Peyer's patch (tissue), 4 donors: ENCODE measurements around the gene EFEMP2. TPM values are rescaled to one million over a fixed set of nuclear protein-coding genes. Genes with fewer than 3 reads are reported as not detected.

ENCODE experiments used
- DNase-seq, 3 donors: peaks; one replicate each; pipeline ENCODE4 v3.0.0-alpha.2; 2017 to 2019
- H3K27ac ChIP-seq, 4 donors: fragments of 200-600 bp; sonication (generic); one replicate each; pipeline ENCODE4 v1.5.1; 2016 to 2019
- H3K27me3 ChIP-seq, 2 donors: fragments of 200-600 bp; sonication (generic); one replicate each; pipeline ENCODE4 v1.5.1; 2019
- H3K36me3 ChIP-seq, 3 donors: fragments of 200-600 bp; sonication (generic); one replicate each; pipeline ENCODE4 v1.5.1; 2016 to 2019
- H3K4me1 ChIP-seq, 4 donors: fragments of 200-600 bp; sonication (generic); one replicate each; pipeline ENCODE4 v1.5.1; 2016 to 2019
- H3K4me3 ChIP-seq, 4 donors: fragments of 200-600 bp; sonication (generic); 1 replicate in 3 of 4; 2 replicates in 1 of 4; pipeline ENCODE4 v1.5.1; 2016 to 2019; ENCODE audit warnings: mild to moderate bottlenecking in 1 of 4
- H3K9me3 ChIP-seq, 4 donors: fragments of 200-600 bp; sonication (generic); one replicate each; pipeline ENCODE4 v1.5.1; 2016 to 2019; ENCODE audit warnings: mild to moderate bottlenecking in 1 of 4
- CTCF ChIP-seq, 6 experiments: fragments of 450-650 bp in 4 of 6; fragments of 200-600 bp in 2 of 6; sonication (generic) in 1 of 6; IDR thresholded peaks; one replicate each; pipeline ENCODE4 v1.5.1; 2017 to 2019; ENCODE audit warnings: antibody characterized with exemption in 6 of 6, mild to moderate bottlenecking in 3 of 6, moderate library complexity in 1 of 6
- POLR2A ChIP-seq, 2 donors: fragments of 450-650 bp; IDR thresholded peaks; one replicate each; pipeline ENCODE4 v1.5.1; 2017; ENCODE audit warnings: antibody characterized with exemption in 2 of 2, mild to moderate bottlenecking in 2 of 2, moderate library complexity in 2 of 2
- total RNA-seq, 4 donors: library from RNA; depleted of rRNA; stranded (reverse); fragments of >200 nt; gene quantifications; one replicate each; pipeline ENCODE4 v1.1.0, GENCODE V29; 2016

The EFEMP2 gene
- total RNA-seq, 4 donors from 2014 or later, result 4.4 to 75.1 (median 12.1) TPM

- Histone ChIP-seq H3K4me3 (peak within 1 kb of the TSS; percentile 80 to 97 (median 90)), H3K9me3 (no peaks in the 10 kb centered on the region), H3K27ac (peak within 1 kb of the TSS; percentile 95 to 99 (median 97)), H3K4me1 (peaks cover 3 to 53% (median 19%) of the 10 kb centered on the region in 4 donors), H3K27me3 (no peaks in the 10 kb centered on the region), H3K36me3 (peaks cover 0 to 47% (median 0%) of the 10 kb centered on the region in 3 donors)
- DNase-seq, result peak; percentile 97 to 99 (median 99)
- TF ChIP-seq CTCF (IDR thresholded peaks at IDR 0.05) (peak in 2 of 6 experiments; percentile 1 to 2), POLR2A (IDR thresholded peaks at IDR 0.05) (peak; percentile 99 to 100)
Observed at GRCh38 chr11:65857853-65858680, 14.5 kb downstream of the EFEMP2 start, which contains the start of gene CFL1. Gene CFL1, minus strand, starts transcription at chr11:65858180. Its CDS starts 81 bp downstream, at chr11:65858099.

GRCh38 chr11:65857500-65857852, 15.1 kb downstream of the EFEMP2 start:
- Histone ChIP-seq H3K36me3 (peaks cover 0 to 47% (median 0%) of the 10 kb centered on the region in 3 donors), H3K27me3 (no peaks in the 10 kb centered on the region), H3K27ac (peak overlapping the region; percentile 95 to 99 (median 97)), H3K4me1 (peaks cover 7 to 54% (median 19%) of the 10 kb centered on the region in 4 donors), H3K4me3 (peak overlapping the region; percentile 80 to 97 (median 90)), H3K9me3 (no peaks in the 10 kb centered on the region)
- TF ChIP-seq POLR2A (IDR thresholded peaks at IDR 0.05), result no peak
- TF ChIP-seq CTCF (IDR thresholded peaks at IDR 0.05), result no peak
- DNase-seq, result peak; percentile 50 to 79 (median 73)

- no peak for TF ChIP-seq CTCF (IDR thresholded peaks at IDR 0.05)
- TF ChIP-seq POLR2A (IDR thresholded peaks at IDR 0.05), result peak; percentile 55 to 72
- Histone ChIP-seq H3K27ac (peak overlapping the region; percentile 95 to 99 (median 97)), H3K4me1 (peaks cover 13 to 54% (median 19%) of the 10 kb centered on the region in 4 donors), H3K9me3 (no peaks in the 10 kb centered on the region), H3K4me3 (peak overlapping the region; percentile 80 to 97 (median 90)), H3K27me3 (no peaks in the 10 kb centered on the region), H3K36me3 (peaks cover 0 to 47% (median 0%) of the 10 kb centered on the region in 3 donors)
- peak; percentile 90 to 95 (median 95) for DNase-seq
Observed at GRCh38 chr11:65856689-65857499, 15.7 kb downstream of the EFEMP2 start.

GRCh38 chr11:65855927-65856363, 16.7 kb downstream of the EFEMP2 start:
- DNase-seq, result peak in 2 of 3 donors; percentile 46 to 52
- Histone ChIP-seq H3K27ac (peak overlapping the region; percentile 95 to 99 (median 97)), H3K4me1 (peaks cover 16 to 50% (median 17%) of the 10 kb centered on the region in 4 donors), H3K27me3 (no peaks in the 10 kb centered on the region), H3K9me3 (no peaks in the 10 kb centered on the region), H3K36me3 (peaks cover 0 to 52% (median 0%) of the 10 kb centered on the region in 3 donors), H3K4me3 (peak overlapping the region; percentile 80 to 97 (median 90))
- TF ChIP-seq CTCF (IDR thresholded peaks at IDR 0.05) (no peak), POLR2A (IDR thresholded peaks at IDR 0.05) (peak in 1 of 2 donors; percentile 14)
